ENCODE results near the gene NONO. TPM values are rescaled to one million over a fixed set of nuclear protein-coding genes. Genes with fewer than 3 reads are reported as not detected.

NONO gene
- total RNA-seq = 100 to 1,000 TPM; 266 to 287 TPM

- WGBS = 0% methylated on average over 28 of the region's 57 CpGs
- H3K9me3 ChIP-seq = no peaks in the 10 kb centered on the region
- no peaks in the 10 kb centered on the region for H3K27me3 ChIP-seq (replicated peaks; ENCODE audit: insufficient read depth)
- H3K27ac ChIP-seq = peak within 1 kb of the TSS; percentile 85 to 88
- H3K4me3 ChIP-seq = peak within 1 kb of the TSS; percentile 46 to 51
- TF ChIP-seq POLR2A (IDR thresholded peaks at IDR 0.05) = peak; percentile 74
- peak; percentile 85 for TF ChIP-seq POLR2AphosphoS5 (IDR thresholded peaks at IDR 0.05)
- peak in 2 of 4 experiments; percentile 4 to 31 for TF ChIP-seq CTCF (IDR thresholded peaks at IDR 0.05)
- peak; percentile 93 for DNase-seq (ENCODE audit: low spot score)
- intact Hi-C loops (cut with DNase I) = loop anchor here (10.0 kb wide), 1 partner anchor 81 kb away; the partner anchor contains the start of gene TAF1
- no peaks in the 10 kb centered on the region for H3K36me3 ChIP-seq
- H3K4me1 ChIP-seq (replicated peaks) = no peaks in the 10 kb centered on the region
Observed at GRCh38 chrX:71283403-71284143, at the start of gene NONO. TSS of gene NONO (plus strand) at chrX:71283635. CDS start at chrX:71290638, 7,003 bp downstream.

GRCh38 chrX:71235482-71235881 lies 48.0 kb upstream of the NONO start:
- Histone ChIP-seq H3K27ac (no peak overlapping the region), H3K36me3 (no peaks in the 10 kb centered on the region), H3K4me1 (replicated peaks) (no peaks in the 10 kb centered on the region), H3K27me3 (replicated peaks; ENCODE audit: insufficient read depth) (no peaks in the 10 kb centered on the region), H3K4me3 (no peak overlapping the region), H3K9me3 (no peaks in the 10 kb centered on the region)
- intact Hi-C loops (cut with DNase I) = no loop called here
- DNase-seq (ENCODE audit: low spot score) = no peak
- WGBS = 85% methylated on average over 2 of the region's 3 CpGs
- TF ChIP-seq POLR2A (IDR thresholded peaks at IDR 0.05) = no peak
- no peak for TF ChIP-seq POLR2AphosphoS5 (IDR thresholded peaks at IDR 0.05)
- no peak for TF ChIP-seq CTCF (IDR thresholded peaks at IDR 0.05)

GRCh38 chrX:71236836-71237235 lies 46.6 kb upstream of the NONO start:
- Histone ChIP-seq H3K27ac (no peak overlapping the region), H3K36me3 (no peaks in the 10 kb centered on the region), H3K27me3 (replicated peaks; ENCODE audit: insufficient read depth) (no peaks in the 10 kb centered on the region), H3K9me3 (no peaks in the 10 kb centered on the region), H3K4me3 (no peak overlapping the region), H3K4me1 (replicated peaks) (no peaks in the 10 kb centered on the region)
- no peak for DNase-seq (ENCODE audit: low spot score)
- intact Hi-C loops (cut with DNase I) = no loop called here
- TF ChIP-seq CTCF (IDR thresholded peaks at IDR 0.05) (no peak), POLR2AphosphoS5 (IDR thresholded peaks at IDR 0.05) (no peak), POLR2A (IDR thresholded peaks at IDR 0.05) (no peak)
- WGBS = 100% methylated on average over 1 of the region's 1 CpG

GRCh38 chrX:71239781-71240180 lies 43.7 kb upstream of the NONO start:
- no peak for DNase-seq (ENCODE audit: low spot score)
- WGBS = 94% methylated on average over 3 of the region's 3 CpGs
- Histone ChIP-seq H3K4me3 (no peak overlapping the region), H3K27ac (no peak overlapping the region), H3K27me3 (replicated peaks; ENCODE audit: insufficient read depth) (no peaks in the 10 kb centered on the region), H3K4me1 (replicated peaks) (no peaks in the 10 kb centered on the region), H3K36me3 (no peaks in the 10 kb centered on the region), H3K9me3 (no peaks in the 10 kb centered on the region)
- TF ChIP-seq CTCF (IDR thresholded peaks at IDR 0.05) (no peak), POLR2AphosphoS5 (IDR thresholded peaks at IDR 0.05) (no peak), POLR2A (IDR thresholded peaks at IDR 0.05) (no peak)
- intact Hi-C loops (cut with DNase I) = loop anchor here (10.0 kb wide), 1 partner anchor 55 kb away; no protein-coding TSS in a partner anchor

- no peak for TF ChIP-seq POLR2A (IDR thresholded peaks at IDR 0.05)
- no peak for TF ChIP-seq POLR2AphosphoS5 (IDR thresholded peaks at IDR 0.05)
- TF ChIP-seq CTCF (IDR thresholded peaks at IDR 0.05) = no peak
- Histone ChIP-seq H3K4me1 (replicated peaks) (no peaks in the 10 kb centered on the region), H3K27me3 (replicated peaks; ENCODE audit: insufficient read depth) (no peaks in the 10 kb centered on the region), H3K36me3 (no peaks in the 10 kb centered on the region), H3K27ac (no peak overlapping the region), H3K9me3 (no peaks in the 10 kb centered on the region), H3K4me3 (no peak overlapping the region)
- WGBS = 87% methylated on average over 6 of the region's 6 CpGs
- no peak for DNase-seq (ENCODE audit: low spot score)
- intact Hi-C loops (cut with DNase I) = loop anchor here (10.0 kb wide), 1 partner anchor 56 kb away; no protein-coding TSS in a partner anchor
Observed at GRCh38 chrX:71241301-71241700, 42.1 kb upstream of the NONO start.
